Activated CD4-positive, alpha-beta memory T cell treated with anti-CD3 and anti-CD28 coated beads for 36 hours (primary cell): Measurements from ENCODE around the gene ARF1. TPM values are rescaled to one million over a fixed set of nuclear protein-coding genes. Genes with fewer than 3 reads are reported as not detected.
A peak's percentile ranks its signal among the peaks of the same experiment; 100 is the strongest.

Source experiments
- CTCF ChIA-PET: fragments of 350-600 bp; sonication (Branson Sonifier 250); formaldehyde crosslinking; loops from one replicate; lab custom pipeline; 2021; ENCODE audit warnings: antibody characterized with exemption, inconsistent platforms; lab: Charles Lee
- POLR2A ChIA-PET: fragments of 350-600 bp; sonication (Branson Sonifier 250); formaldehyde crosslinking; loops from one replicate; lab custom pipeline; 2021; ENCODE audit warnings: antibody characterized with exemption; lab: Charles Lee
- DNase-seq: peaks from one replicate; pipeline ENCODE4 v3.0.0-alpha.2; 2020
- H3K27ac Mint-ChIP-seq: one replicate; pipeline ENCODE4 v1.8.0; 2021; ENCODE audit warnings: mixed read lengths
- H3K27me3 Mint-ChIP-seq: one replicate; pipeline ENCODE4 v1.8.0; 2021; ENCODE audit warnings: mixed read lengths
- H3K36me3 Mint-ChIP-seq: one replicate; pipeline ENCODE4 v1.8.0; 2021; ENCODE audit warnings: mixed read lengths
- H3K4me1 Mint-ChIP-seq: one replicate; pipeline ENCODE4 v1.8.0; 2021; ENCODE audit warnings: low read depth, mixed read lengths
- H3K4me3 Mint-ChIP-seq: one replicate; pipeline ENCODE4 v1.8.0; 2021; ENCODE audit warnings: mild to moderate bottlenecking, mixed read lengths
- H3K9me3 Mint-ChIP-seq: one replicate; pipeline ENCODE4 v1.8.0; 2021; ENCODE audit warnings: mixed read lengths
- intact Hi-C: fragments of 100-400 bp; cut with micrococcal nuclease; formaldehyde crosslinking; loops from one replicate; pipeline ENCODE4 v1.15.1; 2023
- total RNA-seq, 2 experiments: library from RNA; stranded (reverse); gene quantifications; one replicate each; pipeline ENCODE4 v1.2.3, GENCODE V29; 2021

The ARF1 gene
- total RNA-seq, 2 experiments from 2014 or later: 346 to 355 TPM

DNA sequence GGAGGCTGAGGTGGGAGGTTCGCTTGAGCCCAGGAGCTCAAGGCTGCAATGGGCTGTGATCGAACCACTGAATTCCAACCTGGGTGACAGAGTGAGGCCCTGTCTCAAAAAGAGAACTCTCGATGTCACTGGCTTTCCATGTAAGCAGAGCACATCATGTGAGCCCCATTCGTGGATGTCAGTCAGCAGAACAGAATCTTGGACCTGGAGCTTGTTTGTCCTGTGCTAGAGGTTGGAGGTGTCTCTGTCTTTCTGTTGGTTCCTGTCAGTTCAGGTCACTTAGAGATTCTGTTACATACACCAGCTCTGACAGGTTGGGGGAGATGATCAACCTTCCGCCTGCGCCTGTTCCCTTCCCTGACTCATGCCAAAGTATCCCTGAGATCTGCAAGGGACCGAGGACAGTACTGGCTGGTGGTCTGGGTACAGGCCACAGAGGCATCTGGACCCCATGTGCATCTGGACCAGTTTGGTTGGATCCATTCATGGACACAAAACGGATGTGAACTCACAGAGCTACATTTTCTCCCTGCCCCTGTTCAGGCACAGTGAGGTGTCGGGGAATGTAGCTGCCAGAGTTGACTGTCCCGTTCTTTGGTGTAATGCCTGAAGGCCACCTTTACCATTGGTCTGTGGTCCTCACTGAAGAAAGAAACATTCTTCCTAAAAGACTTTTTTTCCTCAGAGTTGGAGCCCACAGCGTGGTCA, 10.0 kb downstream of the ARF1 start:
- Mint-ChIP-seq H3K36me3 (peaks cover 64% of the 10 kb centered on the region), H3K27ac (peak overlapping the region; percentile 65), H3K4me1 (peaks cover 66% of the 10 kb centered on the region), H3K4me3 (no peak overlapping the region), H3K9me3 (peaks cover 15% of the 10 kb centered on the region), H3K27me3 (no peaks in the 10 kb centered on the region)
- DNase-seq: peak; percentile 4
- ChIA-PET CTCF (no interaction called here), POLR2A (no interaction called here)
- intact Hi-C loops: no loop called here

DNA sequence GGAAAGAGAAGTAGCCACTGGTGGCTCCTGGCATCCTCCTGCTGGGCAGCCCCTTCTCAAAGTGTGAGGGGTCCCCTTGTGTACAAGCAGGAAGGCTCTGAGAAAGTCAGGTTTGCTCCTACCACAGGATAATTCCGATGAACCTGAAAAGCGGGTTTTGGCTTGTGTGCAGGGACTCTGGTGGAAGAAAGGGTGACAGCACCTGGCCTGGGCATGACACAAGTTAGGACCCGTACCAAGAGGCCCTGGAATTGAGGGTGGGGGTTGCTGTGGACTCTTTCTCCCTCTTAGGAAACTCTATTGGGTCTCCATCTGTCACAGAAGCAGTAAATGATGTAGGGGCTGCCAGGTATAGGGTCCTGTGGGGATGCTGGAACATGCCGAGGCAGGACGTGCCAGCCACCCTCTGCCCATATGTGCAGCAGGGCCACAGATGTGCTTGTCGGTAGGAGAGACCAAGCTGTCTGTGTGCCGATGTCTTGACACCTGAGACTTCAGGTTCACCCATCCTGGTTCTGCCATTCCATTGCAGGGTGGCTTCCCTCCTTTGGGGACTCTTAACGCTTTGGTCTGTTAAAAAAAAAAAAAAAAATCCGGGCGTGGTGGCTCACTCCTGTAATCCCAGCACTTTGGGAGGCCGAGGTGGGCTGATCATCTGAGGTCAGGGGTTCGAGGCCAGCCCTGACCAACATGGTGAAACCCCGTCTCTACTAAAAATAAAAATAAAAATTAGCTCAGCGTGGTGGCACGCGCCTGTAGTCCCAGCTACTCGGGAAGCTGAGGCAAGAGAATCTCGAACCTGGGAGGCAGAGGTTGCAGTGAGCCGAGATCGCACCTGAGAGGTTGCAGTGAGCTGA, 10.8 kb downstream of the ARF1 start:
- H3K4me1 Mint-ChIP-seq: peaks cover 58% of the 10 kb centered on the region
- H3K4me3 Mint-ChIP-seq: no peak overlapping the region
- peaks cover 61% of the 10 kb centered on the region for H3K36me3 Mint-ChIP-seq
- no peaks in the 10 kb centered on the region for H3K27me3 Mint-ChIP-seq
- H3K9me3 Mint-ChIP-seq: peaks cover 15% of the 10 kb centered on the region
- no peak overlapping the region for H3K27ac Mint-ChIP-seq
- ChIA-PET POLR2A (interaction anchor here (0.7 kb wide), 1 partner anchor 335 kb away, joined by 3 read pairs; no protein-coding TSS in a partner anchor), CTCF (no interaction called here)
- intact Hi-C loops: no loop called here
- peak; percentile 6 for DNase-seq

- H3K4me3 Mint-ChIP-seq: no peak overlapping the region
- no peak for DNase-seq
- POLR2A ChIA-PET: no interaction called here
- H3K4me1 Mint-ChIP-seq: peaks cover 46% of the 10 kb centered on the region
- H3K9me3 Mint-ChIP-seq: peaks cover 15% of the 10 kb centered on the region
- H3K27me3 Mint-ChIP-seq: no peaks in the 10 kb centered on the region
- H3K27ac Mint-ChIP-seq: peak overlapping the region; percentile 2
- H3K36me3 Mint-ChIP-seq: peaks cover 60% of the 10 kb centered on the region
- intact Hi-C loops: no loop called here
- CTCF ChIA-PET: no interaction called here
Measured at GRCh38 chr1:228094432-228095016, 12.0 kb downstream of the ARF1 start.

GRCh38 chr1:228095161-228095560, 12.7 kb downstream of the ARF1 start:
- peak overlapping the region; percentile 2 for H3K27ac Mint-ChIP-seq
- peaks cover 60% of the 10 kb centered on the region for H3K36me3 Mint-ChIP-seq
- intact Hi-C loops: no loop called here

DNA sequence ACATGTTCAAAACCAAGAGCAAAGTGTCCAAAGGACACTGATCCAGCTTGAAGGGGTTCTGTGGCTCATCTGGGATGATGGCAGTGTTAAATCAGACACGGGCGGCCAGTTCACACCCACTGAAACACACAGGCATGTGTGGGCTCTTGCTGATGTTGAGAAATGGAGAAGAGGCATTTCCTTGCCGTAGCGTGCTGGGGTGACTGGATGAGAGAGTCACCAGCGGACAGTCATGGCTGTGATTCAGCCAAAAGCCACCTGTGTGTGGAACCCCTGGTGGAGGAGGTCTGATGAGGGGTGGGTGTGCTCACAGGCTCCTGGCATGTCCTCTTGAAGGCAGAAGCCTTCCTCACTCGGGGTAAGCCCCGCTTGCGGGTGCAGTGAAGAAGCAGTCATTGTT, 13.4 kb downstream of the ARF1 start:
- H3K4me1 Mint-ChIP-seq: peaks cover 32% of the 10 kb centered on the region
- no peak overlapping the region for H3K4me3 Mint-ChIP-seq
- DNase-seq: peak; percentile 4
- ChIA-PET CTCF (no interaction called here), POLR2A (no interaction called here)
- peaks cover 15% of the 10 kb centered on the region for H3K9me3 Mint-ChIP-seq
- no peaks in the 10 kb centered on the region for H3K27me3 Mint-ChIP-seq
- peaks cover 60% of the 10 kb centered on the region for H3K36me3 Mint-ChIP-seq
- no peak overlapping the region for H3K27ac Mint-ChIP-seq
- intact Hi-C loops: no loop called here

More at GRCh38 chr1:228095161-228095560, 12.7 kb downstream of the ARF1 start:
- no peak overlapping the region for H3K4me3 Mint-ChIP-seq
- no peak for DNase-seq
- POLR2A ChIA-PET: no interaction called here
- peaks cover 40% of the 10 kb centered on the region for H3K4me1 Mint-ChIP-seq
- CTCF ChIA-PET: no interaction called here
- H3K9me3 Mint-ChIP-seq: peaks cover 15% of the 10 kb centered on the region
- H3K27me3 Mint-ChIP-seq: no peaks in the 10 kb centered on the region

GRCh38 chr1:228096416-228097332, 14.2 kb downstream of the ARF1 start:
- Mint-ChIP-seq H3K27me3 (no peaks in the 10 kb centered on the region), H3K9me3 (peaks cover 15% of the 10 kb centered on the region), H3K36me3 (peaks cover 54% of the 10 kb centered on the region), H3K27ac (no peak overlapping the region), H3K4me3 (no peak overlapping the region), H3K4me1 (peaks cover 32% of the 10 kb centered on the region)
- ChIA-PET POLR2A (no interaction called here), CTCF (no interaction called here)
- intact Hi-C loops: no loop called here
- DNase-seq: peak; percentile 7

GRCh38 chr1:228097333-228098081, 15.0 kb downstream of the ARF1 start:
- intact Hi-C loops: no loop called here
- H3K4me3 Mint-ChIP-seq: no peak overlapping the region
- DNase-seq: peak; percentile 8
- POLR2A ChIA-PET: no interaction called here
- CTCF ChIA-PET: no interaction called here
- H3K36me3 Mint-ChIP-seq: peaks cover 47% of the 10 kb centered on the region
- peaks cover 15% of the 10 kb centered on the region for H3K9me3 Mint-ChIP-seq
- H3K4me1 Mint-ChIP-seq: peaks cover 25% of the 10 kb centered on the region
- H3K27me3 Mint-ChIP-seq: no peaks in the 10 kb centered on the region
- no peak overlapping the region for H3K27ac Mint-ChIP-seq

GRCh38 chr1:228098323-228098931, 15.9 kb downstream of the ARF1 start:
- ChIA-PET CTCF (interaction anchor here (1.3 to 2.1 kb wide), 2 partner anchors 14 to 94 kb away, joined by 5 read pairs; no protein-coding TSS in a partner anchor), POLR2A (no interaction called here)
- Mint-ChIP-seq H3K4me1 (peaks cover 27% of the 10 kb centered on the region), H3K36me3 (peaks cover 43% of the 10 kb centered on the region), H3K9me3 (peaks cover 15% of the 10 kb centered on the region), H3K4me3 (no peak overlapping the region), H3K27me3 (no peaks in the 10 kb centered on the region), H3K27ac (no peak overlapping the region)
- intact Hi-C loops: no loop called here
- peak; percentile 5 for DNase-seq

- Mint-ChIP-seq H3K9me3 (peaks cover 10% of the 10 kb centered on the region), H3K4me3 (peak overlapping the region; percentile 3), H3K27me3 (no peaks in the 10 kb centered on the region), H3K27ac (no peak overlapping the region), H3K4me1 (peaks cover 34% of the 10 kb centered on the region), H3K36me3 (peaks cover 38% of the 10 kb centered on the region)
- CTCF ChIA-PET: interaction anchor here (1.1 to 2.1 kb wide), 4 partner anchors 8 to 95 kb away, joined by 3 to 5 read pairs (median 4); no protein-coding TSS in a partner anchor
- no peak for DNase-seq
- intact Hi-C loops: no loop called here
- POLR2A ChIA-PET: no interaction called here
Measured at GRCh38 chr1:228099331-228099732, 16.8 kb downstream of the ARF1 start.

GRCh38 chr1:228100822-228101613, 18.5 kb downstream of the ARF1 start:
- POLR2A ChIA-PET: interaction anchor here (1.0 to 1.3 kb wide), 2 partner anchors 12 to 303 kb away, joined by 3 read pairs; no protein-coding TSS in a partner anchor
- Mint-ChIP-seq H3K9me3 (no peaks in the 10 kb centered on the region), H3K4me3 (peak overlapping the region; percentile 68), H3K27ac (peak overlapping the region; percentile 68), H3K27me3 (no peaks in the 10 kb centered on the region), H3K36me3 (peaks cover 21% of the 10 kb centered on the region), H3K4me1 (peaks cover 24% of the 10 kb centered on the region)
- intact Hi-C loops: loop anchor here (5.0 kb wide), 1 partner anchor 1694 kb away; the partner anchor contains the start of gene PARP1
- CTCF ChIA-PET: interaction anchor here (1.2 kb wide), 1 partner anchor 11 kb away, joined by 10 read pairs; no protein-coding TSS in a partner anchor
- no peak for DNase-seq
